Retina (tissue), 1 donor: Measurements from ENCODE around the gene LNX1.

Experiments used
- DNase-seq: peaks from one replicate; pipeline ENCODE4 v3.0.0-alpha.2; 2016

LNX1 gene

GRCh38 chr4:53591372-53591892 is at the start of gene LNX1:
TSS of gene LNX1 (minus strand) at chr4:53591486. CDS start at chr4:53574002, 17,484 bp downstream.
- peak; percentile 24 for DNase-seq

GRCh38 chr4:53640576-53641453 is 49.5 kb upstream of the LNX1 start:
- DNase-seq: peak; percentile 27

GRCh38 chr4:53638919-53639318 is 47.6 kb upstream of the LNX1 start:
- DNase-seq: no peak

- no peak for DNase-seq
Observed at GRCh38 chr4:53637348-53637747, 46.1 kb upstream of the LNX1 start.

GRCh38 chr4:53635697-53636483 is 44.6 kb upstream of the LNX1 start:
- DNase-seq: no peak

- no peak for DNase-seq
Observed at GRCh38 chr4:53633608-53634007, 42.3 kb upstream of the LNX1 start.

GRCh38 chr4:53629296-53629695 is 38.0 kb upstream of the LNX1 start:
- DNase-seq: no peak

- no peak for DNase-seq
Observed at GRCh38 chr4:53626491-53626890, 35.2 kb upstream of the LNX1 start.

- no peak for DNase-seq
Observed at GRCh38 chr4:53625888-53626287, 34.6 kb upstream of the LNX1 start.

GRCh38 chr4:53622739-53623151 is 31.5 kb upstream of the LNX1 start:
- DNase-seq: no peak

- DNase-seq: no peak
Observed at GRCh38 chr4:53620956-53621355, 29.7 kb upstream of the LNX1 start.

- no peak for DNase-seq
Observed at GRCh38 chr4:53619431-53619830, 28.1 kb upstream of the LNX1 start.

GRCh38 chr4:53618321-53618720 is 27.0 kb upstream of the LNX1 start:
- no peak for DNase-seq

GRCh38 chr4:53617101-53617680 is 25.9 kb upstream of the LNX1 start:
- no peak for DNase-seq

GRCh38 chr4:53616219-53616618 is 24.9 kb upstream of the LNX1 start:
- no peak for DNase-seq

- no peak for DNase-seq
Observed at GRCh38 chr4:53614591-53614990, 23.3 kb upstream of the LNX1 start.

GRCh38 chr4:53613428-53613827 is 22.1 kb upstream of the LNX1 start:
- no peak for DNase-seq

GRCh38 chr4:53608649-53609048 is 17.4 kb upstream of the LNX1 start:
- no peak for DNase-seq

- no peak for DNase-seq
Observed at GRCh38 chr4:53608242-53608641, 17.0 kb upstream of the LNX1 start.

GRCh38 chr4:53605783-53606182 is 14.5 kb upstream of the LNX1 start:
- DNase-seq: no peak

GRCh38 chr4:53602390-53602789 is 11.1 kb upstream of the LNX1 start:
- DNase-seq: no peak

- peak; percentile 17 for DNase-seq
Observed at GRCh38 chr4:53601251-53601764, 10.0 kb upstream of the LNX1 start.

- no peak for DNase-seq
Observed at GRCh38 chr4:53599632-53600031, 8.3 kb upstream of the LNX1 start.
